ENCODE measurements around the gene SPTLC2. TPM values are rescaled to one million over a fixed set of nuclear protein-coding genes. Genes with fewer than 3 reads are reported as not detected.

Gene SPTLC2
- total and polyA plus RNA-seq, 2 of the 8 experiments (the other 6 are each of a cell fraction or from before 2014, with no cell fraction given) = 8.9 to 35.1 TPM

DNA sequence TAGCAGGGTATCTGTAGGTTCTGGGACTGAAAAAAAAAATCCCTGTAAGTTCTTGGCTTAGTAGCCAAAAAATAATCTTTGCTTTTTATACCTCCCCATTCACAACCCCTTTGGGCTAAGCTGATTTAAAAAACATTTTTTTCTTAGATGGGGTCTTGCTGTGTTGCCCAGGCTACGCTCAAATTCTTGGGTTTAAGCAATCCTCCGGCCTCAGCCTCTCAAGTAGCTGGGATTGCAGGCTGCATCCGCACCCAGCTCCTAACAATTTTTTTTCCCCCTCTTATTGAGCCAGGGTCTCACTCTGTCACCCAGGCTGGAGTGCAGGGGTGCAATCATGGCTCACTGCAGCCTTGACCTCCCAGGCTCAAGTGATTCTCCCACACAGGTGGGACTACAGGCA is 108.7 kb downstream of the SPTLC2 start (continued):
- no peak for TF ChIP-seq GTF2F1 (IDR thresholded peaks at IDR 0.05; ENCODE audit: borderline replicate concordance, low read depth, low read length)
- no peak for TF ChIP-seq SIRT6 (IDR thresholded peaks at IDR 0.05; ENCODE audit: low read length)
- no peak for TF ChIP-seq YY1 (IDR thresholded peaks at IDR 0.05; ENCODE audit: low read depth, low read length)
- no peak for TF ChIP-seq KDM5A (IDR thresholded peaks at IDR 0.05; ENCODE audit: low read length)
- TF ChIP-seq, protein P1, sequence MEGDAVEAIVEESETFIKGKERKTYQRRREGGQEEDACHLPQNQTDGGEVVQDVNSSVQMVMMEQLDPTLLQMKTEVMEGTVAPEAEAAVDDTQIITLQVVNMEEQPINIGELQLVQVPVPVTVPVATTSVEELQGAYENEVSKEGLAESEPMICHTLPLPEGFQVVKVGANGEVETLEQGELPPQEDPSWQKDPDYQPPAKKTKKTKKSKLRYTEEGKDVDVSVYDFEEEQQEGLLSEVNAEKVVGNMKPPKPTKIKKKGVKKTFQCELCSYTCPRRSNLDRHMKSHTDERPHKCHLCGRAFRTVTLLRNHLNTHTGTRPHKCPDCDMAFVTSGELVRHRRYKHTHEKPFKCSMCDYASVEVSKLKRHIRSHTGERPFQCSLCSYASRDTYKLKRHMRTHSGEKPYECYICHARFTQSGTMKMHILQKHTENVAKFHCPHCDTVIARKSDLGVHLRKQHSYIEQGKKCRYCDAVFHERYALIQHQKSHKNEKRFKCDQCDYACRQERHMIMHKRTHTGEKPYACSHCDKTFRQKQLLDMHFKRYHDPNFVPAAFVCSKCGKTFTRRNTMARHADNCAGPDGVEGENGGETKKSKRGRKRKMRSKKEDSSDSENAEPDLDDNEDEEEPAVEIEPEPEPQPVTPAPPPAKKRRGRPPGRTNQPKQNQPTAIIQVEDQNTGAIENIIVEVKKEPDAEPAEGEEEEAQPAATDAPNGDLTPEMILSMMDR (IDR thresholded peaks at IDR 0.05; ENCODE audit: control extremely low read depth in 1 of 3, insufficient read depth in 1 of 3, low read depth in 1 of 3, low read length in 3 of 3) = no peak
